GM18526 (cell line): ENCODE measurements around the gene STRIT1.

Experiments
- POLR2A ChIP-seq: IDR thresholded peaks from 3 replicates; pipeline ENCODE4 v1.6.1; 2011; ENCODE audit not compliant: insufficient read length; ENCODE audit errors: extremely low read depth

STRIT1 gene

DNA sequence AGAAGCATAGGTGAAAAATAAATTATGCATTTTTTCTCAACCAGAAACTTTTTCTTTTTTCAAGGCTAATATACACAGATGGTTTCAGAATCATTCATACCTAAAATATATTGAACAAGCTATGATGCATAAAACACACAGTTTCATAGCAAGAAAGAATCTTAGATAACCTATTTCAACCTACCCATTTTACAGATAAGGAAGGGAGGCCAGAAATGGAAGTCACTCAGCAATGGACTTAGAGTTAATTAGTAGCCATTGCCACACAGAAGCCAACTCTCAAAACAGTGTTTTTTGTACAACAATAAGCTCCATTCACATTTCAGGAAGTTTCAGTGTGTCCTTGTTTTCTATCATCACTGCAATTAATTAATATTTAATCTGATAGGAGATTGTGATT lies 27.5 kb upstream of the STRIT1 start:
- TF ChIP-seq POLR2A, result no peak

DNA sequence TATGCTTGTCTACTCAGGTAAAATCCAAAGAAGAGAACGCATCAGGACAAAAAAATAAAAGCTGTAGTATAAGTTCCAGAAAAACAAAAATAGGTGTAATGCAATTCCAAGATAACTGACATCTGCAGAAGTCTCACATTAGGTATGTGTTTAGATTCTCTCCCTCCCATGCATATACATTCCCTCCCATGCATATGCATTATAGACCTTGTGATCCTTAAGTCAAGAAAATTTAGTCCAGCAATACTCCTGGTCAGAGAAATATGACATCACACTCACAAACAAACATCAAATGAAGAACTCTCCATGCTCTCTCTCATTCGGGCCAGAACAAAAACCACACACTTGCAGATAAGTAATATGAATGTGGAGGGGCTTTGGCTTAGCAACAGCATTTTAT lies 25.3 kb upstream of the STRIT1 start:
- no peak for TF ChIP-seq POLR2A

DNA sequence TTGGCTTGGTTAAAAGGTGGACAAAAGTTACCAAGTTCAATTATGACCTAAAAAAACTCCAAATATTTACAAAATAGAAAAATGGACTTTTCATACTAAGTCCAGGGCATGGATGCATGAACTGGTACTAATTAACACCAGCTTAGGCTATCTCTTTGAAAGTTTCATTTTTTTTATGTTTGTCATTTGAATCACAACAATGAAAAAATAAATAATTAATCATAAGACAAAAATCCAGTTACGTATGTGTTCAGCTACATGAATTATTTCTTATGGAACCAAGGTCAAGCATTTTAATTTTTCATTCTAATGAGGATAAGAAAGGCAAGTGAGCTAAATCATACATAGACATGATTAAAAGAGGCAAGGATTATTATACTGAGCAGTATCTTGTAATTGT lies 23.7 kb upstream of the STRIT1 start:
- no peak for TF ChIP-seq POLR2A

- TF ChIP-seq POLR2A, result no peak
Observed at GRCh38 chr3:155316426-155316825, 22.9 kb upstream of the STRIT1 start.

GRCh38 chr3:155313916-155314315 lies 20.4 kb upstream of the STRIT1 start:
- no peak for TF ChIP-seq POLR2A

DNA sequence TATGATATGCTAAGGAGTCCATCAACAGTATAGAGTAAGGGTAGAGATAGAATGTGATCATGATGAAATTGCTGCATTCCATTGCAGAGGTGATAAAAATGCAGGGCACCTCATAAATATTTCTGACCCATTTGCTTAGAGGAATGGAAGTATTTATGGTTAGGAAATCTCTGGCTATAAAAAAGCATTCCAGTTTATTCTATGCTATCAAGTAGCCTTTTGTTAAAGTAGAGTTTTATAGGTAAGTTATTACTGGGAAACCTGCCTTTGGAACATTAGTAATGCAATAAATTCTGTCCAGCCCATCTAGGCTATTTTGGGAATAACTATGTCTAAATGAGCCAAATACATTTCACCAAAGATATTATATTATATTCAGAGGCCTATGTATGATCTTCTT lies 19.8 kb upstream of the STRIT1 start:
- TF ChIP-seq POLR2A, result no peak

DNA sequence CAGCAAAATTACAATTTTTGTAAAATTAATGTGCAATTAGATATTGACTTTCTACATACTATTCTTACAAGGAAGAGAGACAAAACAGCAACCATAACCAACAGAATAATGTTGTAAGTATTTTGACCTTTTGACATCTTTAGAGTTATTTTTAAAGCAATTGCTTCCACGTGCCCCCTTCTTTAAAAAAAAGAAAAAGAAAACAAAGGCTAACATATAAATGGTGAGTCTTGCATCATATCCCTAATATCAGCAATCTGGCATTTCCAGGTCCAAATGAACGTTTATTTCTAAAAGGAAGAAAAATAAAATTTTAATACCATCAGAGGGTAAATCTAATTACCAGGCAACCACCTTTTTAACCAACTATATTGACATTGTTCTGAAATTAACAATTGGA lies 19.3 kb upstream of the STRIT1 start:
- TF ChIP-seq POLR2A, result no peak

DNA sequence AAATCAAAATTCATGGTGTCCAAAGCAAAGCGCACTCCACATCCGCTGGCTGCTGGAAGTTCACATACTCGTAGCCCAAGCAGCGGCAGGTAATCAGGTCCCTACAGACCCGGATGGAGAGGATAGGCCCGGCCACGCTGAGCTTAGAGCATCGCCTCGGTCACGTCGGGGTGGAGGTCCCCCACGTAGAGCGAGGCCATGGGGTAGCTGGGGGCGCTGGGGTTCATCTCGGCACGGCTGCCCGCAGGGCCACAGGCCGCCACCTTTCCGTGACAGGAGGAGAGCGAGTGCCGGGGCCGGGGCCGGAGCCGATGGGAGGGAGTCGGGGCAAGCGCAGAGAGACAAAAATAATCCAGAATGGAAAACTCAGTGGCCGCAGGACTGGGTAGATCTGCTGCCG lies 16.1 kb upstream of the STRIT1 start:
- no peak for TF ChIP-seq POLR2A

- no peak for TF ChIP-seq POLR2A
Observed at GRCh38 chr3:155308831-155309230, 15.3 kb upstream of the STRIT1 start.

- no peak for TF ChIP-seq POLR2A
Observed at GRCh38 chr3:155307183-155307582, 13.7 kb upstream of the STRIT1 start.

GRCh38 chr3:155304394-155304793 lies 10.9 kb upstream of the STRIT1 start:
- no peak for TF ChIP-seq POLR2A

- no peak for TF ChIP-seq POLR2A
Observed at GRCh38 chr3:155303540-155304097, 10.1 kb upstream of the STRIT1 start.

GRCh38 chr3:155302891-155303290 lies 9.4 kb upstream of the STRIT1 start:
- no peak for TF ChIP-seq POLR2A

DNA sequence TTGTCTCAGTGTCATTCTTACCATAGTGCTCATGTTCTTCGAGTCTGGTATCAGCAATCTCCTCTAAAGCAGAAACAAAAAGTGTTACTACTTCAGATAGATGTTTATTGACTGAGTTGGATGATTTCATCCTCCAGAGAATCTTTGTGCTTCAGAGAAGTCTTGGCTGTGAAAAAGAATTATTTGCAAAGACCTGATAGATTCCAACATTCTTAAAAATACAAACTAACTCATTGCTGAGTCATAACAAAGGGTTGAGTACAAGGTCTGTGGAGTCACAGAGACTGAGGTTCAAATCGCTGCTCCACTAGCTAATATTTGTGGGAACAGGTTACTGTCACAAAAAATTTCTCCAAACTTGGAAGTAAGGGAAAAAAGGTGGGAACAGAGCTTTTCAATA lies 9.0 kb upstream of the STRIT1 start:
- TF ChIP-seq POLR2A, result no peak

DNA sequence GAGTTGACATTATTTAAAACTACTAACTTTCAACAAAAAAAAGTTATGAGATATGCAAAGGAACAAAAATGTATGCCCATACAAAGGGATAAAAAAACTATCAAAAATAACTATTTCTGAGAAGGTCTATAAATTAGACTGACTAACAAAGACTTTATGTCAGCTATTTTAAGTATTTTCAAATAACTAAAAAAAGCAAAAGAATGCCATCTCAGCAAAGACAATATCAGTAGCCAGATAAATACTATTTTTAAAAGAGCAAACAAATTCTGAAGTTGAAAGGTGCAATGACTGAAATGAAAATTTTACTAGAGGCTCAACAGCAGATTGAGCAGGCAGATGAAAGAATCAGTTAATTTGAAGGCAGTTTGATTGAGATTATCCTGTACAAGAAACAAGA lies 3.6 kb upstream of the STRIT1 start:
- no peak for TF ChIP-seq POLR2A

DNA sequence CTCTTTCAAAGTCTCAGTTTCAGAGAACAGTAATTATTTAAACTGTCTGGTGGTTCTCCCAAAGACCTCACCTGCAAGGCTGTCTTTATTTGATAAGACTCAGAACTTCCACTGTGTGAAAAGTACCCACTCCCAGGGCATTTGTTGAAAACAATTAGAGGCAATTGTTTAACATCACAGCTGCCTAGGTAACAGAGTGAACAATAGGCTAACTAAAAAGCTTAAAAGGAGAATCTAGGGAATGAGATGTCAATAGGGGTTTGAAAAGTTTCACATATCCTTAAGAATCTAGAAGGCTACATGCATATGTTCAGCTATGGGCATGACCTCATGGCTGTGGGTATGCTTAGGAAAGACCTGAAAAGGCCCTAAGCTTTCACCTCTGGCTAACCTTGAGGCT lies 2.9 kb upstream of the STRIT1 start:
- TF ChIP-seq POLR2A, result no peak

- TF ChIP-seq POLR2A, result no peak
Observed at GRCh38 chr3:155292693-155293092, 790 bp downstream of the STRIT1 start.

GRCh38 chr3:155292133-155292532 lies 1.4 kb downstream of the STRIT1 start:
- no peak for TF ChIP-seq POLR2A
